ENCODE results near the gene SMARCA1.

Gene SMARCA1

DNA sequence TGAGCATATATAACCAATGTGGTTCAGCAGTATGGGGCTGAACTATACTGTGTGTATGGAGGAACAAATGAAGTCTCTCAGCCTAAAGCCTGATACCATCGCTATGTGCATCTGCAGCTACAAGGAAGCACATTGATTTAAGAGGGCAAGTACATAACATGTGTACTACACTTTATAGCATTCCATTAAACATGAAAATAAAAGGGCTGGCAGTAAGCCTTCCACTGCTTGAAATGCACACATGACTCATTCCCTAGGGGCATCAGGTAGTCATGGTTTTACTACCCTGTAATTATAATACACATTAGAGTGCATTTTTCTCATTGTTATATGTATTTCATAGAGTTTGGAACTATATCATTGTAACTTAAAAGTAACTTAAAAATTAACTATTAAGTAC lies 51.2 kb downstream of the SMARCA1 start:
- H3K27me3 Mint-ChIP-seq: peaks cover 0 to 5% of the 10 kb centered on the region in 2 donors
- no peaks in the 10 kb centered on the region for H3K4me1 Mint-ChIP-seq (ENCODE audit: low read depth in 2 of 2)
- H3K4me3 Mint-ChIP-seq: no peak overlapping the region
- H3K36me3 Mint-ChIP-seq (ENCODE audit: insufficient read depth): no peaks in the 10 kb centered on the region
- no peak overlapping the region for H3K27ac Mint-ChIP-seq
- no peak for ATAC-seq (replicated peaks)
- DNase-seq: no peak
- no peaks in the 10 kb centered on the region for H3K9me3 Mint-ChIP-seq

DNA sequence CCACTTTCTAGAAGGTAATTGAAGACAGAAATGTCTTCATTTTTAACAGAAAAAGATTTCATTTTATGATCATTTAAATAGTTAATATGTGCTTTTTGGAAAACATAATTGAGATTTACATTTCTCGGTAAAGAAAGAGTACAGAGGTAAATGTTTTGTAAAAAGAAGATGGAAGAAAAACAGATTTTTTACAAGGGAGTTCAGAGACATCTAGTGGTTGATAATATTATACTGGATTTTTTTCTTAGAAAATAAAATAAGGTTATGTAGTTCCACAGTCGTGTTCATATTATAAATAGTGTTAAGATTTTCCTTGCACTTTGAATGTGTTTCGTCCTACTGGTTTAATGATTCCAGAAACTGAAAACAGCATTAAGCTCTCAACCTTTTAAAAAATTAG lies 60.6 kb downstream of the SMARCA1 start:
- DNase-seq (no peak), ATAC-seq (replicated peaks) (no peak)
- no peaks in the 10 kb centered on the region for H3K36me3 Mint-ChIP-seq (ENCODE audit: insufficient read depth)
- no peak overlapping the region for H3K27ac Mint-ChIP-seq
- H3K9me3 Mint-ChIP-seq: no peaks in the 10 kb centered on the region
- no peak overlapping the region for H3K4me3 Mint-ChIP-seq
- H3K27me3 Mint-ChIP-seq: no peaks in the 10 kb centered on the region
- H3K4me1 Mint-ChIP-seq (ENCODE audit: low read depth in 2 of 2): no peaks in the 10 kb centered on the region

DNA sequence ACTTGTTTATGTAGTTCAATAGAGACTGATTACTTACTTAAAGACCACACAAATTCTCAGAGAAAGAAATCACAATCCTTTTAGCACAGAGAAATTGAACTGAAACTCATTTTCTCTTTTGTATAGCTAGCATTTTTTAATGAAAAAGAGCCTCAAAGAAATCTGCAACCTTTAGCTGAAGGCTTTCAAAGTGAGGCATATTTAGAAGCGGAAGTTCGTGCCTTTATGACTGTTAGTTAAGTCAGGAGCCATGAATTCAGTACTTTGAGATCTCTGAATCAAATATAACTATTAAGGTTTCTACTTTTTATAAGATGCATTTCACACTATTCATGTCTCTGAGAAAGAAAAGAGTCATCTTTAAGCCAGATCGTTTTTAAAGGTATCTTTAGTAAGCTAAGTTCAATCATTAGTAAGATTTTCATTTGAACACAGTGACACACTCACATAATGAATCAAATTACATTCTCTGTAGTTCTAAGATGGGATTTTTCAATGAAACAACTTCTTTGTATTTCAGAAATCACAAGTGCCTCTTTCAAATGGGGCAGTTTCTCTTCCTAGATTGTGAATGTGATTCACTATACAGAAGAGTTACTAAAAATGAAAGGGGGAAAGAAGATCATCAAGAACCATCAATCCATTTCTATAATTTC lies 61.4 kb downstream of the SMARCA1 start:
- ATAC-seq (replicated peaks) (no peak), DNase-seq (no peak)
- no peaks in the 10 kb centered on the region for H3K27me3 Mint-ChIP-seq
- no peaks in the 10 kb centered on the region for H3K36me3 Mint-ChIP-seq (ENCODE audit: insufficient read depth)
- H3K4me1 Mint-ChIP-seq (ENCODE audit: low read depth in 2 of 2): no peaks in the 10 kb centered on the region
- H3K27ac Mint-ChIP-seq: no peak overlapping the region
- no peak overlapping the region for H3K4me3 Mint-ChIP-seq
- H3K9me3 Mint-ChIP-seq: no peaks in the 10 kb centered on the region

DNA sequence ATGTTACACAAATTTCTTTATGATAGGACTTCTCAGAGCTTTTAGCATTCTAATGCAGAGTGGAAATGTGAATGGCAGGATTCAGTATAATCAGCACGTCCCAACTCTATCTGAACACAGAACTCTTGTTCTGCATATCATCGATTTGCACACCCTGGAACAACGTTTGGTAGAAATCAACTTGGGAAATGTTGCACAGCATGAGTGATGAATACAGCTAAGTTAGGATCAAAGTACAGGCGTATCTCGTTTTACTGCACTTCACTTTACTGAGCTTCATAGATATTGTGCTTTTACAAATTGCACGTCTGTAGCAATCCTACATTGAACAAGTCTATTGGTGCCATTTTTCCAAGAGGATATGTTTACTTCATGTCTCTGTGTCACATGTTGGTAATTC lies 70.8 kb downstream of the SMARCA1 start:
- H3K4me1 Mint-ChIP-seq (ENCODE audit: low read depth in 2 of 2): no peaks in the 10 kb centered on the region
- ATAC-seq (replicated peaks) (no peak), DNase-seq (no peak)
- H3K36me3 Mint-ChIP-seq (ENCODE audit: insufficient read depth): no peaks in the 10 kb centered on the region
- no peak overlapping the region for H3K27ac Mint-ChIP-seq
- peaks cover 0 to 2% of the 10 kb centered on the region in 2 donors for H3K9me3 Mint-ChIP-seq
- H3K27me3 Mint-ChIP-seq: peaks cover 9 to 15% of the 10 kb centered on the region in 2 donors
- no peak overlapping the region for H3K4me3 Mint-ChIP-seq

DNA sequence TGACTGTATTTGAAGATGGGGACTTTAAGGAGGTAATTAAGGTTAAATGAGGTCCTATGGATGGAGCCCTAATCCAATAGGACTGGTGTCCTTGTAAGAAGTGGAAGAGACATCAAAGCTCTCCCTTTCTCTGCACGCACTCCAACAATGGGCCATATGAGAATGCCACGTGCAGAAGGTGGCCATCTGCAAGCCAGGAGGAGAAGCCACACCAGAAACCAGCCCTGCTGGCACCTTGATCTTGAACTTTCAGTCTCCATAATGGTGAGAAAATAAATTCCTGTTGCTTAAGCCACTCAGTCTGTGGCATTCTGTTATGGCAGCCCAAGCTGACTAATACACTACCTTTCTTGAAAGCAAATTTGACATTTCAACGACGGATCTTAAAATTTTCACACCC lies 73.2 kb downstream of the SMARCA1 start:
- Mint-ChIP-seq H3K4me3 (no peak overlapping the region), H3K36me3 (ENCODE audit: insufficient read depth) (no peaks in the 10 kb centered on the region)
- ATAC-seq (replicated peaks): no peak

DNA sequence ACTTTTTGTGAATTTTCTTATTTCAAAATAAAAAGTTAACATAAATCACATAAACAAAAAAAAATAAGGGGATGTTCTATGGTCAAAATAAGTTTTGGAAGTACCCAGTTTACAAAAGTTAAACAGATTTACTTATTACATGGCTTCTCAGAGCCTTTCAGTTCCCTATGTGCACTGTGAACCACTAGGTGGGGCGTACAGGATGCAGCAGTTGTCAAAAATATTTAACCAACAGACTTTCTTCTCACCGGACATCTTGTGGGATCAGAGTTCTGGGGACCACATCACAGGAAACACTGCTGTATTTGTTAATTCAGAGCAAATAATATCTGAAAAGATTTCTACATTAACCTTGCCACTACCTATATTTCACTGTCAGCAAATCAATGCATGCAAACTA lies 74.1 kb downstream of the SMARCA1 start:
- Mint-ChIP-seq H3K4me3 (no peak overlapping the region), H3K36me3 (ENCODE audit: insufficient read depth) (no peaks in the 10 kb centered on the region)

More for the DNA sequence above, 73.2 kb downstream of the SMARCA1 start:
- no peak for DNase-seq
- peaks cover 9 to 15% of the 10 kb centered on the region in 2 donors for H3K27me3 Mint-ChIP-seq
- H3K9me3 Mint-ChIP-seq: peaks cover 0 to 2% of the 10 kb centered on the region in 2 donors
- no peaks in the 10 kb centered on the region for H3K4me1 Mint-ChIP-seq (ENCODE audit: low read depth in 2 of 2)
- H3K27ac Mint-ChIP-seq: no peak overlapping the region

DNA sequence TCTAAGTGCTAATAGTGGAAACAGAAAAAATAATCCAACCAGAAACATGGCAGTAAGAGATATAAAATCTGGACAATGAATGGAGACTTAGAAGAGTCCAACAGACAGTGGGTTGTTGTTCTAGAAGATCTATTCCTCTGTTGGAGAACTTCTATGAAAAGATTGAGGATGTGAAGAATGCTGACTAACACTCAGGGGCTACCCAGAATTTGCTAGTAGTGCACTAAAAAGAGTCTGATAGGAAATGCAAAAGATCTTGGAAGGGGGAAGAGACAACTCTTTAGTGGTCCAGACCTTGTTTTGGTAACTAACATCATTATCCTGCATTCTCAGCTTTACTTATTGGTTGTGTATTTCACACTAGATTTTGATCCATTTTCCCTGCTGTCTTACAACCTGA lies 77.9 kb downstream of the SMARCA1 start:
- ATAC-seq (replicated peaks) (no peak), DNase-seq (no peak)
- no peaks in the 10 kb centered on the region for H3K9me3 Mint-ChIP-seq
- no peaks in the 10 kb centered on the region for H3K36me3 Mint-ChIP-seq (ENCODE audit: insufficient read depth)
- H3K4me3 Mint-ChIP-seq: no peak overlapping the region
- H3K4me1 Mint-ChIP-seq (ENCODE audit: low read depth in 2 of 2): no peaks in the 10 kb centered on the region
- H3K27me3 Mint-ChIP-seq: peaks cover 0 to 9% of the 10 kb centered on the region in 2 donors
- H3K27ac Mint-ChIP-seq: no peak overlapping the region

More for the DNA sequence above, 74.1 kb downstream of the SMARCA1 start:
- H3K27me3 Mint-ChIP-seq: peaks cover under 1 to 6% of the 10 kb centered on the region in 2 donors
- DNase-seq (no peak), ATAC-seq (replicated peaks) (no peak)
- no peak overlapping the region for H3K27ac Mint-ChIP-seq
- no peaks in the 10 kb centered on the region for H3K9me3 Mint-ChIP-seq
- H3K4me1 Mint-ChIP-seq (ENCODE audit: low read depth in 2 of 2): no peaks in the 10 kb centered on the region

DNA sequence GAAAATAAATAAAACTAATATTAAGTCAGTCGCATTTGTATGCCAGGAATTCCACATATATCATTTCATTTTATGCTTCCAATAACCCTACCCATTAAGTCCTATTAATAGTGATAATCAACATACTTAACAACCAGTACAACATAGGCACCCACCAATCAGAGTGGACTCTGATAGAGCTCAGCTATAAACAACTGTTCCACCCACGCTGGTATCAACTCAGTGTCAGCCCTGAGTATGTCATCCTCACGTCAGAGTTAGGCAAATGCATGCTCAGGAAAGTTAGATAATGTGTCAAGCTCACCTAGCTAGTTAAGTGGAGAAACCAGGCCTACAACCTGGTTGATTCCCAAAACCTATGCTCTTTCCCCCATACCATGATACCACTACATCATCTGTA lies 89.3 kb downstream of the SMARCA1 start:
- H3K36me3 Mint-ChIP-seq (ENCODE audit: insufficient read depth): no peaks in the 10 kb centered on the region
- ATAC-seq (replicated peaks): no peak
- DNase-seq: no peak
- H3K27ac Mint-ChIP-seq: no peak overlapping the region
- H3K4me1 Mint-ChIP-seq (ENCODE audit: low read depth in 2 of 2): no peaks in the 10 kb centered on the region
- no peak overlapping the region for H3K4me3 Mint-ChIP-seq
- H3K9me3 Mint-ChIP-seq: no peaks in the 10 kb centered on the region
- H3K27me3 Mint-ChIP-seq: no peaks in the 10 kb centered on the region

DNA sequence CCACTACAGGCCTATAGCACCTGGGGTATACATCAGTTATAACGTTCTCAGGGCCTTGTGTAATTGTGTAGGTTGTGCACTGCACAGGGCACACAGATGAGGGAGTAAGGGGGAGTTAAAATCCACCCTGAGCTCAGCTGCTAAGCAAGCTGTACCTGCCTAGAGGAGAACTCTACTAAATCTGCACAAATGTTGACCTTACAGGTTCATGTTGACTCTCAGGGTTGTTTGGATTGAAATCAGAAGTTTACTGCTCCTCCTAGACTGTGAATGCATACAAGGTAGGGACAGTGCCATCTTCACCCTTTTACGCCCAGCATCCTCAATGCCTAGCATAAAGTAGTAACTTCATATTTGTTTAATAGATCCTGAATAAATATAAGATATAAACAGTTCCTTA lies 89.8 kb downstream of the SMARCA1 start:
- no peak overlapping the region for H3K27ac Mint-ChIP-seq

DNA sequence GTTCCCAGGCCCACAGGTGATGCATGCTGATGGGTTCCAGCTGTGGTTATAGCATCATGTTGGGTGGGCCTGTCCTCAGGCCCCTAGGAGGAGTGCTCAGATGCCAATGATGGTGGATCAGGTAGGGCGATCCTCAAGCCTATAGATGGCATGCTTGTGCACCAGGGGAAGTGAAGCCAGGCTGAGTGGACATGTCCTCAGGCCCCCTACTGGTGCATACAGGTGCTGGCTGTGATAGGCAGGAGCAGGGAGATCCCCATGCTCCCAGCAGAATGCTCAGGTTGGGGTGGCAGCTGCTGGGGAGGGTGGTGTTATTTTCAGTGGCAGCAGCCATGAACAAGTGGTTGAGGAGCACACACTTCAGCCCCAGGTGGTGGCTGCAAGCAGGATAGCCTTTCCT lies 96.0 kb downstream of the SMARCA1 start:
- Mint-ChIP-seq H3K9me3 (peaks cover 0 to 6% of the 10 kb centered on the region in 2 donors), H3K27me3 (peaks cover 11 to 24% of the 10 kb centered on the region in 2 donors), H3K27ac (no peak overlapping the region), H3K4me1 (ENCODE audit: low read depth in 2 of 2) (no peaks in the 10 kb centered on the region), H3K4me3 (no peak overlapping the region), H3K36me3 (ENCODE audit: insufficient read depth) (no peaks in the 10 kb centered on the region)
- ATAC-seq (replicated peaks) (no peak), DNase-seq (no peak)

More for the DNA sequence above, 89.8 kb downstream of the SMARCA1 start:
- ATAC-seq (replicated peaks) (no peak), DNase-seq (no peak)
- Mint-ChIP-seq H3K4me3 (no peak overlapping the region), H3K36me3 (ENCODE audit: insufficient read depth) (no peaks in the 10 kb centered on the region), H3K27me3 (peaks cover 0 to under 1% of the 10 kb centered on the region in 2 donors), H3K4me1 (ENCODE audit: low read depth in 2 of 2) (no peaks in the 10 kb centered on the region), H3K9me3 (no peaks in the 10 kb centered on the region)

DNA sequence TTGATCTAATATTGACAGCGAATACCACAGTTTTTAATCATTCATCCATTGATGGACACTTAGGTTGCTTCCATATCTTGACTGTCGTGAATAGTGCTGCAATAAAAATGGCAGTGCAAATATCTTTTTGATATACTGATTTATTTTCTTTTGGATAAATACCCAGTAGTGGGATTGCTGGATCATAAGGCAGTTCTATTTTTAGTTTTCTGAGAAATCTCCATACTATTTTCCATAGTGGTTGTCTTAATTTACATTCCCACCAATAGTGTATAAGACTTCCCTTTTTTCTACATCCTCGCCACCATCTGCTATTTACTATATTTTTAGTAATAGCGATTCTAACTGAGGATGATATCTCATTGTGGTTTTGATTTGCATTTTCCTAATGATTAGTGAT lies 100.1 kb downstream of the SMARCA1 start:
- ATAC-seq (replicated peaks) (no peak), DNase-seq (no peak)
- Mint-ChIP-seq H3K36me3 (ENCODE audit: insufficient read depth) (no peaks in the 10 kb centered on the region), H3K27ac (no peak overlapping the region), H3K4me1 (ENCODE audit: low read depth in 2 of 2) (no peaks in the 10 kb centered on the region), H3K27me3 (peaks cover 11 to 21% of the 10 kb centered on the region in 2 donors), H3K9me3 (peaks cover 0 to 6% of the 10 kb centered on the region in 2 donors), H3K4me3 (no peak overlapping the region)

DNA sequence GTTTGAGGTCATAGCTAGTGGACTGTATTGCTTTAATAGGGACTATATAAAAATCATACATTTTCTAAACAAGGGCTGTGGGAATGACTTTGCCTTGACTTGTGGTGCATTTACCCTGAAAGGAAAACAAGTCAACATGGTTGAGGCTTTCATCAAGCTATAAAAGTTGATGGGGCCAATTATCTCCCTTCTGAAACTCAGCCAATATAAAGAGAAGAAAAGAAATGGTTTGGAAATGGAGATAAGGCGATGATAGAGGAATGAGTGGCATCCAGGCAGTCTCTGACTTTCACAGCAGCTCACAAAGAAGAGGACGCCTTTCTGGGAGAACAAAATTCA lies 118.7 kb downstream of the SMARCA1 start:
- no peak overlapping the region for H3K4me3 Mint-ChIP-seq
- ATAC-seq (replicated peaks) (no peak), DNase-seq (no peak)
- no peaks in the 10 kb centered on the region for H3K27me3 Mint-ChIP-seq
- peaks cover 0 to 7% of the 10 kb centered on the region in 2 donors for H3K9me3 Mint-ChIP-seq
- no peaks in the 10 kb centered on the region for H3K36me3 Mint-ChIP-seq (ENCODE audit: insufficient read depth)
- no peaks in the 10 kb centered on the region for H3K4me1 Mint-ChIP-seq (ENCODE audit: low read depth in 2 of 2)
- no peak overlapping the region for H3K27ac Mint-ChIP-seq

DNA sequence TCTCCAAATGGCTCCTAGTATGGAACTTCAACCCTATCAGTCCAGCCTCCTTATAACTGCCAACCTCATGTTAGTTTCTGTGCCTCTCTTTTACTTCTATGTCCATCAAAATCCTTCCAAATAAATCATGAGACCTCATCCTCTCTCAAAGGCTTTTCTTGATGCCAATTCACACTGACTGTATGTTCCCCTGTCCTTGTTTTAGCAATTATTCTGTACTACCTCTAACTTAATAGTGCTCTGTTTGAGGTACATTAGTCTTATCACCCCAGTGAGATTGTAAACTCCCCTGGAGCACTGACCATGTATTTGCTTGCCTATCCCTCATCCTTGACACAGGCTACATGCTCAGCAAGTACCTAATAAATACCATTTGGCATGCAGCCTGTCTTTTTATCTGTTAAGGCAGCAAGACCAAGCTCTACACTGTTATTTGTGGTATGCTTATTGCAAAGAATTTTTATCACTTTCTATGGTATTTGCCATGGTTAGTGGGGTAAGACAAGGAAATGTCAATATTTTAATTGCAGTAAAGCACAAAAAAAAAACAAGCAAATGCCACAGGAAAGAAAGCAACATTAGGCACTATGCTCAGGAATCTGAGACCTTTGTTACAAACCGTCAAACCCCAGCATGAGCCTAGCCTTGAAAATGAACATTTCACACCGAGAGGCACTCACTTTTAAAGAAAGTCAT lies 119.2 kb downstream of the SMARCA1 start:
- H3K4me1 Mint-ChIP-seq (ENCODE audit: low read depth in 2 of 2): no peaks in the 10 kb centered on the region
- H3K27me3 Mint-ChIP-seq: no peaks in the 10 kb centered on the region
- no peak for ATAC-seq (replicated peaks)
- H3K9me3 Mint-ChIP-seq: peaks cover 0 to 11% of the 10 kb centered on the region in 2 donors
- no peak for DNase-seq
- no peak overlapping the region for H3K27ac Mint-ChIP-seq
- H3K36me3 Mint-ChIP-seq (ENCODE audit: insufficient read depth): no peaks in the 10 kb centered on the region
- H3K4me3 Mint-ChIP-seq: no peak overlapping the region
